GM12872 (cell line): ENCODE data around the gene TRIAP1.

ENCODE experiments used
- CTCF ChIP-seq: IDR thresholded peaks from 3 replicates; pipeline ENCODE4 v1.5.1; 2011; ENCODE audit warnings: low read depth, mild to moderate bottlenecking, low read length, moderate library complexity; ENCODE audit not compliant: insufficient read depth

TRIAP1 gene

DNA sequence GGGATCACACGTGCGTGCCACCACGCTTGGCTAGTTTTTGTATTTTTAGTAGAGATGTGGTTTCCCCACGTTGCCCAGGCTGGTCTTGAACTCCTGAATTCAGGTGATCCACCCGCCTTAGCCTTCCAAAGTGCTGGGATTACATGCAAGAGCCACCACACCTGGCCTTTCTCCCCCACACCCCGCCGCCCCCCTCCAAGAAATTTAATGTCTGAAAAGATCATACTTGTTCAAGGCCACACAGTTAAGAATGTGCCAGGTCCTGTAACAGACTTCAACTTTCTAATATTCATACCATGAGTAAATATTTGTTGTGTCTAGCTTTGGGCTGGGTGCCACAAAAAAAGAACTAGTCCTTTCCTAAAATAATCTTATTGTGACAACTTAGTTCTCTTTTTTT is 9.1 kb upstream of the TRIAP1 start:
- TF ChIP-seq CTCF: no peak

GRCh38 chr12:120453977-120454376 is 7.8 kb upstream of the TRIAP1 start:
- TF ChIP-seq CTCF: peak; percentile 80

GRCh38 chr12:120453060-120453750 is 7.0 kb upstream of the TRIAP1 start:
- no peak for TF ChIP-seq CTCF

- no peak for TF ChIP-seq CTCF
These were observed 1.8 kb upstream of the TRIAP1 start for GRCh38 chr12:120447992-120448391.

DNA sequence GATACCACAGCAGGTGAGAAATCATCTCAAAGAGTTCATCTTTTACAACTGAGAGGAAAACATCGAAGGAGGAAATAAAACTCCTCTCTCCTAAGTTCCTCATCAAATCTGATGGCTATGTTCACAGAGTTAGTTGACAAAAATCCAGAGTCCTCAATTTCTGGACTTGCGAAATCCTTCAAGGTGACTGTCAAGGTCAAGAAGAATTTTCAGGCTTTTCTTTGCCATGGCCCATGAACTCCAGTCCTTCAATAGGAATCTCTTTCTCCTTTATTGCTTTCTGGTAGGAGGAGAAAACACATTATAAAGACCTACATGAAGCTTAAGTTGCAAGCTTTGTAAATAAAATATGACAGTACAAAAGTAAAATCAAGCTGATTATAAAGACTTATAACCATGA is 1.5 kb downstream of the TRIAP1 start:
- TF ChIP-seq CTCF: no peak

- peak; percentile 75 for TF ChIP-seq CTCF
These were observed 6.4 kb downstream of the TRIAP1 start for GRCh38 chr12:120439646-120440247.

DNA sequence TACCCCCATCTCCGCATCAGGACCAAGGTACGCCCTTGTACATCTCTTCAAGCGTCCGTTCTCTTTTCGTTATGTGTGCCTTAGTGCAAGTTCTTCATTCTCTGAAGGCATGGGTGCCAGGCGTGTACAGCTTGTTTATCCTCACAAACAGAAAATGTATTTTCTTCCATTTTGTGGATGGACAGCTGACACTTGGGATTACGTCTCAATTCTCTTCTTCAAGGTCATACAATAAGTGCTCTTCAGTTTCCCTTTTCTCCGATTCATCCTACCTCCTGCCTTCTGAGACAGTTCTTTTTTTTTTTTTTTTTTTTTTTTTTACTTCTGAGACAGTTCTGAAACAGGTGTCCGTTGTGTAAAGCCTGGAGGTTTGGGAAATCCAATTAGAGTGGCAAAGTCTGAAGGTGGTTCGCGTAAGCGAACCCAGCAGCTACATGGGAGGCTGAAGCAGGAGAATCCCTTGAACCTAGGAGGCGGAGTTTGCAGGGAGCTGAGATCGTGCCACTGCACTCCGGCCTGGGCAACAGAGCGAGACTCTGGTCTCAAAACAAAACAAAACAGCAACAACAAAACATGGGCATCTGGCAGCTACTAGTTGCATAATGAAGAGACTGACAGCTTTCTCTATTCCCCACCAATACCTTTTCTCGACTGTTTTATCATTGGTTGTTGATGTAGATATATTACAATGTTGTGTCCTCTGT is 7.5 kb downstream of the TRIAP1 start:
- no peak for TF ChIP-seq CTCF
